Gastroesophageal sphincter (tissue), 3 donors: Measurements from ENCODE around the gene TESMIN.

Experiments used
- CTCF ChIP-seq, 4 experiments: fragments of 200-600 bp in 2 of 4; fragments of 450-650 bp in 2 of 4; sonication (generic) in 1 of 4; IDR thresholded peaks; one replicate each; pipeline ENCODE4 v1.5.1; 2017 to 2019; ENCODE audit warnings: antibody characterized with exemption in 4 of 4, mild to moderate bottlenecking in 2 of 4, moderate library complexity in 2 of 4
- POLR2A ChIP-seq, 2 donors: fragments of 450-650 bp; IDR thresholded peaks; one replicate each; pipeline ENCODE4 v1.6.1; 2017; ENCODE audit warnings: antibody characterized with exemption in 2 of 2, mild to moderate bottlenecking in 2 of 2, moderate library complexity in 1 of 2
- POLR2AphosphoS5 ChIP-seq: sonication (generic); formaldehyde crosslinking; IDR thresholded peaks from one replicate; pipeline ENCODE4 v1.6.1; 2017; ENCODE audit warnings: antibody characterized with exemption

- TF ChIP-seq CTCF (IDR thresholded peaks at IDR 0.05) (no peak), POLR2A (IDR thresholded peaks at IDR 0.05) (no peak), POLR2AphosphoS5 (no peak)
Measured at GRCh38 chr11:68735125-68735524, 16.2 kb downstream of the TESMIN start.
